ACC112 (cell line): ENCODE measurements around the gene OR9G1.

ENCODE experiments used
- H2AFZ ChIP-seq: fragments of 200-600 bp; sonication (generic); one replicate; pipeline ENCODE4 v1.6.0; 2017; ENCODE audit warnings: antibody characterized with exemption, low read length; ENCODE audit not compliant: unreplicated experiment
- H3K27ac ChIP-seq: fragments of 200-600 bp; sonication (generic); 2 replicates; pipeline ENCODE4 v1.5.1; 2014; ENCODE audit warnings: low read depth, mild to moderate bottlenecking, antibody characterized with exemption, low read length, moderate library complexity
- H3K27me3 ChIP-seq: fragments of 200-600 bp; sonication (generic); 2 replicates; pipeline ENCODE4 v1.6.1; 2014; ENCODE audit warnings: mild to moderate bottlenecking, antibody characterized with exemption, low read length, moderate library complexity, mixed read lengths; ENCODE audit not compliant: insufficient read depth
- H3K36me3 ChIP-seq: fragments of 200-600 bp; sonication (generic); 2 replicates; pipeline ENCODE4 v1.6.1; 2016; ENCODE audit warnings: mild to moderate bottlenecking, antibody characterized with exemption, low read length, moderate library complexity, mixed read lengths; ENCODE audit not compliant: insufficient read depth
- H3K4me1 ChIP-seq: fragments of 200-600 bp; sonication (generic); one replicate; pipeline ENCODE4 v1.6.1; 2016; ENCODE audit warnings: low read length, mixed read lengths; ENCODE audit not compliant: insufficient read depth, unreplicated experiment, control insufficient read depth
- H3K4me3 ChIP-seq: fragments of 200-600 bp; sonication (generic); 2 replicates; pipeline ENCODE4 v1.5.1; 2014; ENCODE audit warnings: mild to moderate bottlenecking, low read depth, low read length
- H3K79me2 ChIP-seq: fragments of 200-600 bp; sonication (generic); one replicate; pipeline ENCODE4 v1.6.0; 2016; ENCODE audit warnings: low read length; ENCODE audit not compliant: control insufficient read depth, unreplicated experiment, insufficient read depth

The OR9G1 gene

GRCh38 chr11:56706486-56706885, 7.6 kb downstream of the OR9G1 start:
- Histone ChIP-seq H3K36me3 (no peaks in the 10 kb centered on the region), H2AFZ (no peak overlapping the region), H3K27ac (no peak overlapping the region), H3K4me1 (no peaks in the 10 kb centered on the region), H3K79me2 (no peaks in the 10 kb centered on the region), H3K4me3 (no peak overlapping the region), H3K27me3 (no peaks in the 10 kb centered on the region)

- no peaks in the 10 kb centered on the region for H3K4me1 ChIP-seq
- H3K27ac ChIP-seq, result no peak overlapping the region
- H2AFZ ChIP-seq, result no peak overlapping the region
- H3K79me2 ChIP-seq, result no peaks in the 10 kb centered on the region
- H3K4me3 ChIP-seq, result no peak overlapping the region
- H3K36me3 ChIP-seq, result no peaks in the 10 kb centered on the region
- H3K27me3 ChIP-seq, result no peaks in the 10 kb centered on the region
These were observed 15.3 kb downstream of the OR9G1 start for GRCh38 chr11:56714206-56714605.

- no peak overlapping the region for H3K27ac ChIP-seq
- no peaks in the 10 kb centered on the region for H3K79me2 ChIP-seq
- no peaks in the 10 kb centered on the region for H3K27me3 ChIP-seq
- H3K36me3 ChIP-seq, result no peaks in the 10 kb centered on the region
- H3K4me1 ChIP-seq, result no peaks in the 10 kb centered on the region
- H2AFZ ChIP-seq, result no peak overlapping the region
- no peak overlapping the region for H3K4me3 ChIP-seq
These were observed 17.5 kb downstream of the OR9G1 start for GRCh38 chr11:56716379-56716854.

GRCh38 chr11:56720513-56720912, 21.6 kb downstream of the OR9G1 start:
- Histone ChIP-seq H3K27me3 (no peaks in the 10 kb centered on the region), H3K4me3 (no peak overlapping the region), H3K36me3 (no peaks in the 10 kb centered on the region), H3K79me2 (no peaks in the 10 kb centered on the region), H3K4me1 (no peaks in the 10 kb centered on the region), H2AFZ (no peak overlapping the region), H3K27ac (no peak overlapping the region)

- no peaks in the 10 kb centered on the region for H3K4me1 ChIP-seq
- H3K27me3 ChIP-seq, result no peaks in the 10 kb centered on the region
- no peak overlapping the region for H3K27ac ChIP-seq
- no peaks in the 10 kb centered on the region for H3K79me2 ChIP-seq
- no peak overlapping the region for H3K4me3 ChIP-seq
- H2AFZ ChIP-seq, result no peak overlapping the region
- H3K36me3 ChIP-seq, result no peaks in the 10 kb centered on the region
These were observed 41.2 kb downstream of the OR9G1 start for GRCh38 chr11:56740107-56740506.

GRCh38 chr11:56740886-56741285, 42.0 kb downstream of the OR9G1 start:
- Histone ChIP-seq H3K79me2 (no peaks in the 10 kb centered on the region), H3K36me3 (no peaks in the 10 kb centered on the region), H3K4me1 (no peaks in the 10 kb centered on the region), H3K27me3 (no peaks in the 10 kb centered on the region), H3K4me3 (no peak overlapping the region), H3K27ac (no peak overlapping the region), H2AFZ (no peak overlapping the region)

GRCh38 chr11:56748597-56748996, 49.7 kb downstream of the OR9G1 start, which contains the start of gene OR9G4:
Gene OR9G4 (minus strand): TSS chr11:56748697. CDS start chr11:56743766, 4,931 bp downstream.
- Histone ChIP-seq H2AFZ (no peak within 1 kb of the TSS), H3K4me3 (no peak within 1 kb of the TSS), H3K79me2 (no peaks in the 10 kb centered on the region), H3K4me1 (no peaks in the 10 kb centered on the region), H3K27ac (no peak within 1 kb of the TSS), H3K36me3 (no peaks in the 10 kb centered on the region), H3K27me3 (no peaks in the 10 kb centered on the region)

GRCh38 chr11:56750190-56750589, 51.3 kb downstream of the OR9G1 start:
- Histone ChIP-seq H3K27ac (no peak overlapping the region), H2AFZ (no peak overlapping the region), H3K27me3 (no peaks in the 10 kb centered on the region), H3K36me3 (no peaks in the 10 kb centered on the region), H3K4me1 (no peaks in the 10 kb centered on the region), H3K79me2 (no peaks in the 10 kb centered on the region), H3K4me3 (no peak overlapping the region)

- Histone ChIP-seq H3K4me3 (no peak overlapping the region), H3K36me3 (no peaks in the 10 kb centered on the region), H3K27ac (no peak overlapping the region), H3K4me1 (no peaks in the 10 kb centered on the region), H3K79me2 (no peaks in the 10 kb centered on the region), H2AFZ (no peak overlapping the region), H3K27me3 (no peaks in the 10 kb centered on the region)
These were observed 52.6 kb downstream of the OR9G1 start for GRCh38 chr11:56751480-56751879.
